AG04449 (cell line): ENCODE results near the gene MDGA2.

ENCODE experiments used
- CTCF ChIA-PET: fragments of 350-600 bp; formaldehyde crosslinking; extraction: SDS; loops from one replicate; lab custom pipeline; 2021; ENCODE audit warnings: antibody characterized with exemption; lab: Yijun Ruan, JAX
- POLR2A ChIA-PET: fragments of 400-600, 350-600 bp; formaldehyde crosslinking; extraction: SDS; loops from one replicate; lab custom pipeline; 2020; ENCODE audit warnings: antibody characterized with exemption, inconsistent platforms; lab: Yijun Ruan, JAX
- DNase-seq: peaks from one replicate; pipeline ENCODE4 v3.0.0-alpha.2; 2010; ENCODE audit warnings: low read depth, low spot score
- H3K4me3 ChIP-seq: 2 replicates; pipeline ENCODE4 v1.5.1; 2011; ENCODE audit warnings: low read depth, mild to moderate bottlenecking, control low read depth, low read length
- TF ChIP-seq, protein P1 (sequence below): IDR thresholded peaks from one replicate; pipeline ENCODE4 v1.5.1; 2011; ENCODE audit warnings: mild to moderate bottlenecking, moderate library complexity, low read length, control low read depth, inconsistent platforms; ENCODE audit not compliant: insufficient read depth; ENCODE audit errors: missing control alignments

MDGA2 gene

DNA sequence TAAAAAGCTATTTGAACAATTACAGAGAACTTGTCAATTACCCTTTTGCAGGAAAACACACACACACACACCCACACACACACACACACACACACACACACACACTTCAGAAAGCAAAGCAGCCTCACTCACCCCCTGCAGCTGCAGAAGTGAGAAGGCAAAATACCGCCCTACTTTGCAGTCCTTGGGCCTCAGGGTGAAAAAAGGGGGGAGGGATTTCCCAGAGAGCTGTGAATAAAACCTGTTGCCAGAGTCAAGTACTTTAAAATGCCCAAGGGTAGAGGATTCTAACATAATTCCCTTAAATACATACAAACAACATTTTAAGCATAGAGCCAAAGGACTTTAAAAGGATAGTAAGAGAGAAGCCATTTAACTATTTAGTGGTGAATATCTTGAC lies 285.9 kb downstream of the MDGA2 start:
- POLR2A ChIA-PET, result no interaction called here
- H3K4me3 ChIP-seq, result no peak overlapping the region
- CTCF ChIA-PET, result no interaction called here
- TF ChIP-seq, protein P1, sequence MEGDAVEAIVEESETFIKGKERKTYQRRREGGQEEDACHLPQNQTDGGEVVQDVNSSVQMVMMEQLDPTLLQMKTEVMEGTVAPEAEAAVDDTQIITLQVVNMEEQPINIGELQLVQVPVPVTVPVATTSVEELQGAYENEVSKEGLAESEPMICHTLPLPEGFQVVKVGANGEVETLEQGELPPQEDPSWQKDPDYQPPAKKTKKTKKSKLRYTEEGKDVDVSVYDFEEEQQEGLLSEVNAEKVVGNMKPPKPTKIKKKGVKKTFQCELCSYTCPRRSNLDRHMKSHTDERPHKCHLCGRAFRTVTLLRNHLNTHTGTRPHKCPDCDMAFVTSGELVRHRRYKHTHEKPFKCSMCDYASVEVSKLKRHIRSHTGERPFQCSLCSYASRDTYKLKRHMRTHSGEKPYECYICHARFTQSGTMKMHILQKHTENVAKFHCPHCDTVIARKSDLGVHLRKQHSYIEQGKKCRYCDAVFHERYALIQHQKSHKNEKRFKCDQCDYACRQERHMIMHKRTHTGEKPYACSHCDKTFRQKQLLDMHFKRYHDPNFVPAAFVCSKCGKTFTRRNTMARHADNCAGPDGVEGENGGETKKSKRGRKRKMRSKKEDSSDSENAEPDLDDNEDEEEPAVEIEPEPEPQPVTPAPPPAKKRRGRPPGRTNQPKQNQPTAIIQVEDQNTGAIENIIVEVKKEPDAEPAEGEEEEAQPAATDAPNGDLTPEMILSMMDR, result no peak
- no peak for DNase-seq

DNA sequence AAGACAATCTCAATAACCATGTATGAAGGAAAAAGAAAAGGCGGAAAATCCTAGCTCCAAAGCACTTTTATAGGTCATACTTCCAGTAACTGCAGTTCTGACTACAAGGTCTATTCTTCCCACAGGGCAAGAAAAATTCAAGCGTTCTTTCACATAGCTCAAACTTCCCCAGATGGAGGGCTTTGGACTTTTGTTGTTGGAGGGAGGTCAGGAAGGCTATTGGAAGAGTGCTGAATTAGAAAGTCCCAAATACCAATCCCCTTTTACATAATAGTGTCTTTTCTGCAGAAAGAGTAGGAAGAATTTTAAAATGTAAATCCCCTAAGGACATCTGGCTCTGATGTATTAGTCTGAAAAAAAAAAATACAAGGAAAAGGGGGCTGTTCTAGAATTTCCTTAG lies 309.4 kb downstream of the MDGA2 start:
- TF ChIP-seq, protein P1, result no peak
- H3K4me3 ChIP-seq, result no peak overlapping the region
- DNase-seq, result no peak
- CTCF ChIA-PET, result no interaction called here
- POLR2A ChIA-PET, result no interaction called here

DNA sequence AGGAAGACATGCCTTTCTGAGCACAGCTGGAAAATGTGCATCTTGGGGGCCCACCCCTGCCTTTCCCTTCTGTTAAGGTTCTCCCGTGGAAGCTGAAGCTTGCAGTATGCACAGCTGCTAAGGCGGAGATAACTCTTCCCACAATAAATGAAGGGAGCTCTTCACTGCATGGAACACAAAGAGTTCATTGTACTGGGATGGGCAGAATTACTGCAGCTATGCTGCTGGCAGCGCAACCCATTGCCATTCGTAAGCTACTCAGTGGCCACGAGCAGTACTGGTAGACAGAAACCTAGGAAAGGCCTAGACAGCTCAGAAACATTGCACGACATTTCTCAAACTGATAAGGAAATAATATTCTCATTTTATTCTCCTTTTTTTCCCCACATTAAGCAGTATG lies 310.2 kb downstream of the MDGA2 start:
- POLR2A ChIA-PET, result no interaction called here
- no peak overlapping the region for H3K4me3 ChIP-seq
- DNase-seq, result no peak
- CTCF ChIA-PET, result no interaction called here
- TF ChIP-seq, protein P1, result no peak

DNA sequence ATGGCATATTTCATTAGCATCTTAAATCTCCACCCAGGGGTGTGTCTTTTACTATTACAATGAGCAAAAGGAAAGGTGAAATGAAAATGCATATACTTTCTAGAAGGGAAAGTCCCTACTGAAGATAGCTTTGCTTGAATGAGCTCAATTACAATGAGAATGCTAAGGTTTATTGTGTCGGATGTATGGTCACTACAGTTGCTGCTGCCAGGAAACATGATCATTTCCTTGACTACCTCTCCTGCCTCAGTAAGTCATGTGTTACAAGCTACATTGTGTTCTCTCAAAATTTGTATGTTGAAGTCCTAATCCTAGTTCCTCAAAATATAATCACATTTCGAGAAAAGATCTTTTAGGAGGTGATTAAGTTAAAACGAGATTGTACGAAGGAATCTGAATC lies 322.2 kb downstream of the MDGA2 start:
- POLR2A ChIA-PET, result no interaction called here
- CTCF ChIA-PET, result no interaction called here
- TF ChIP-seq, protein P1, result no peak
- DNase-seq, result no peak
- no peak overlapping the region for H3K4me3 ChIP-seq

DNA sequence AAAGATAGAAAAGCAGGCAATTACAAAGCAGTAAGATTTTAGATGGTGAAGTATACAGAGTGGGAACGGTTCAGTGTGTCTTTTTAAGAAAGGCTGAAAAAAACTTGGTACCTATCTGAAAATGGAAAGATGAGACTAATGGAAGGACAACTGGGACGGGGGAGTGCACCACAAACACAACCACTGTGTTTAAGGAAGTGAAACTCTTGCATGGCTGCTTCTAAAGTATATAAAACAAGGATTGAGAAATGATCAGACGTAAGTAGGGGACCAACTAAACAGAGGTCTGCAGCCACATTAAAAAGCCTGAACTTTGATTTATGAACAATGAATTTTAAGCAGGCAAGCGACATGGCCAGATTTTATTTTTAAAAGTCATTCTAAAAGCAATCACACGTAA lies 328.6 kb downstream of the MDGA2 start:
- POLR2A ChIA-PET, result no interaction called here
- no peak for DNase-seq
- no peak overlapping the region for H3K4me3 ChIP-seq
- CTCF ChIA-PET, result no interaction called here
- TF ChIP-seq, protein P1, result no peak

DNA sequence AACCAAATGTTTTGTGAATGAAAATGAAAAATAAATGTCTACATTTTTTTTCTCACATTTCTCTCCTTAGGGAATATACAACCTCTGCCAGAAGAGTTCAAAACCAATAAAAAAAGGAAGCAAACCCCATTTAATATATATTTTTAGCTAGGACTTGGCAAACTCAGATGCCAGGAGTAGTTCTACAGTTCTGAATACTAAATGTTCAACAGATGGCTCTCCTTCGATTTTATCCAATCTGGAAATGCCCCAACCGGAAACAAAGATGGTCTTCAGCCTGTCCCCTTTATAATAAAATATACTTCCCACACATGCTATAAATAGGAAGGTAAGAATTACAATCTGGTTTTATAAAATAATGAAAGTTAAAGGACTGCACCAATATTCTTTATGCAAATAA lies 330.4 kb downstream of the MDGA2 start:
- CTCF ChIA-PET, result no interaction called here
- POLR2A ChIA-PET, result no interaction called here

More for the DNA sequence above, 330.4 kb downstream of the MDGA2 start:
- TF ChIP-seq, protein P1, result no peak
- no peak overlapping the region for H3K4me3 ChIP-seq
- no peak for DNase-seq
